Measurements from ENCODE around the gene CYP26B1. TPM values are rescaled to one million over a fixed set of nuclear protein-coding genes. Genes with fewer than 3 reads are reported as not detected.

CYP26B1 gene
- total RNA-seq, 1 experiment from 2014 or later = 0.20 TPM

DNA sequence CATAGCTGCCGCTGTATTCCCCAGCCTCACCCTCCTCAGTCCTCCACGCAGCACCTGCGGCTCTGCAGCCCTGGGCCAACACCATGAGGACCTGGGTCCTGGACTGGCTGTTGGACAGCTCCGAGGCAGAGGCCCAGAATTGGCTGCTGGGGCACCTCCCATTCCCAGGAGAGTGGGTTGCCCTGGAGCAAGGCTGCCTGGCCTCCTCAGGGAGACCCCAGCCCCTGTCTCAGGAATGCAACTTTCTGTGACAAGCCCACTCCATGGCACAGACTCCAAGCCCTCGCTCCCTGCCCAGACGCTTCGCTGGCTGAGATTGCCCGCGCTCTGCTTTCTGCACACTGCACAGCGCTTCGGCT lies 33.0 kb downstream of the CYP26B1 start:
- no peak overlapping the region for H4K91ac ChIP-seq (ENCODE audit: insufficient read length, low read depth, low read length)
- H3K23me2 ChIP-seq (ENCODE audit: insufficient read length, low read depth, low read length, poor library complexity, severe bottlenecking) = no peaks in the 10 kb centered on the region
- WGBS (ENCODE audit: extremely low coverage, insufficient read length, low lambda C conversion rate) = no CpG with 5 or more reads among the region's 11 CpGs
- no peak overlapping the region for H2AFZ ChIP-seq (ENCODE audit: low read length)
- no peaks in the 10 kb centered on the region for H3K79me2 ChIP-seq (ENCODE audit: insufficient read depth, low read length)
- no peak overlapping the region for H3K14ac ChIP-seq (ENCODE audit: insufficient read depth, low read length)
- no peak overlapping the region for H4K5ac ChIP-seq (ENCODE audit: insufficient read length, low read depth, low read length)
- Mint-ChIP-seq H3K4me3 (no peak overlapping the region), H3K27me3 (ENCODE audit: low read depth) (peaks cover 6% of the 10 kb centered on the region), H3K4me1 (peaks cover 0 to 14% of the 10 kb centered on the region in 2 experiments; a peak in 3 of 4 replicates), H3K36me3 (ENCODE audit: insufficient read depth in 1 of 3, low read depth in 3 of 3) (peaks cover 2 to 14% (median 2%) of the 10 kb centered on the region in 3 experiments; a peak in 4 of 7 replicates), H3K9me3 (peaks cover 8 to 12% of the 10 kb centered on the region in 2 experiments; a peak in 4 of 5 replicates), H3K27ac (no peak overlapping the region)
- H2BK15ac ChIP-seq (ENCODE audit: low read depth, low read length) = no peak overlapping the region
- H2AK5ac ChIP-seq (ENCODE audit: insufficient read length, low read length) = no peak overlapping the region
- no peak overlapping the region for H3K4me2 ChIP-seq (ENCODE audit: insufficient read depth, insufficient read length, low read length)
- H3K4me1 ChIP-seq (ENCODE audit: insufficient read depth, low read length) = no peaks in the 10 kb centered on the region
- H4K20me1 ChIP-seq (ENCODE audit: control insufficient read depth, insufficient read depth, insufficient read length) = no peaks in the 10 kb centered on the region
- no peaks in the 10 kb centered on the region; the same call in 1 of the 2 replicates for H3K27me3 ChIP-seq (ENCODE audit: insufficient read depth, low read length)
- H2BK5ac ChIP-seq (ENCODE audit: insufficient read length, low read length) = no peak overlapping the region
- no peak overlapping the region for H2BK120ac ChIP-seq (ENCODE audit: low read depth, low read length, poor library complexity, severe bottlenecking)
- no peak overlapping the region for H3K56ac ChIP-seq (ENCODE audit: insufficient read length, low read depth, low read length)
- no peak for DNase-seq
- H3K23ac ChIP-seq (ENCODE audit: insufficient read length, low read depth, low read length) = no peak overlapping the region
- no peaks in the 10 kb centered on the region for H3K79me1 ChIP-seq (ENCODE audit: insufficient read depth, low read depth, low read length, poor library complexity, severe bottlenecking)
- TF ChIP-seq, protein P1, sequence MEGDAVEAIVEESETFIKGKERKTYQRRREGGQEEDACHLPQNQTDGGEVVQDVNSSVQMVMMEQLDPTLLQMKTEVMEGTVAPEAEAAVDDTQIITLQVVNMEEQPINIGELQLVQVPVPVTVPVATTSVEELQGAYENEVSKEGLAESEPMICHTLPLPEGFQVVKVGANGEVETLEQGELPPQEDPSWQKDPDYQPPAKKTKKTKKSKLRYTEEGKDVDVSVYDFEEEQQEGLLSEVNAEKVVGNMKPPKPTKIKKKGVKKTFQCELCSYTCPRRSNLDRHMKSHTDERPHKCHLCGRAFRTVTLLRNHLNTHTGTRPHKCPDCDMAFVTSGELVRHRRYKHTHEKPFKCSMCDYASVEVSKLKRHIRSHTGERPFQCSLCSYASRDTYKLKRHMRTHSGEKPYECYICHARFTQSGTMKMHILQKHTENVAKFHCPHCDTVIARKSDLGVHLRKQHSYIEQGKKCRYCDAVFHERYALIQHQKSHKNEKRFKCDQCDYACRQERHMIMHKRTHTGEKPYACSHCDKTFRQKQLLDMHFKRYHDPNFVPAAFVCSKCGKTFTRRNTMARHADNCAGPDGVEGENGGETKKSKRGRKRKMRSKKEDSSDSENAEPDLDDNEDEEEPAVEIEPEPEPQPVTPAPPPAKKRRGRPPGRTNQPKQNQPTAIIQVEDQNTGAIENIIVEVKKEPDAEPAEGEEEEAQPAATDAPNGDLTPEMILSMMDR (conservative IDR thresholded peaks at IDR 0.05) = no peak
- H2BK20ac ChIP-seq (ENCODE audit: low read depth, low read length, poor library complexity, severe bottlenecking) = no peak overlapping the region
- no peak overlapping the region for H2BK12ac ChIP-seq (ENCODE audit: insufficient read length, low read depth, low read length)
- H3K9me3 ChIP-seq (ENCODE audit: control insufficient read depth, low read depth, low read length) = no peaks in the 10 kb centered on the region
- H3K18ac ChIP-seq (ENCODE audit: insufficient read length, low read depth, low read length) = no peak overlapping the region
- H3K27ac ChIP-seq (ENCODE audit: insufficient read length, low read depth, low read length) = no peak overlapping the region
- no peak overlapping the region for H3K9ac ChIP-seq (ENCODE audit: extremely low read depth, insufficient read length, low read length)
- H3K4ac ChIP-seq (ENCODE audit: low read depth, low read length) = no peak overlapping the region
- H4K8ac ChIP-seq (replicated peaks; ENCODE audit: insufficient read length, low read depth, low read length) = no peak overlapping the region
- H3T11ph ChIP-seq (ENCODE audit: low read length) = no peak overlapping the region
